ENCODE measurements around the gene U2SURP.
"Not testable (repeated sequence)": the region's sequence is repeated elsewhere in the genome, so short reads cannot be mapped to it uniquely, and the experiment has no call there.

U2SURP gene

DNA sequence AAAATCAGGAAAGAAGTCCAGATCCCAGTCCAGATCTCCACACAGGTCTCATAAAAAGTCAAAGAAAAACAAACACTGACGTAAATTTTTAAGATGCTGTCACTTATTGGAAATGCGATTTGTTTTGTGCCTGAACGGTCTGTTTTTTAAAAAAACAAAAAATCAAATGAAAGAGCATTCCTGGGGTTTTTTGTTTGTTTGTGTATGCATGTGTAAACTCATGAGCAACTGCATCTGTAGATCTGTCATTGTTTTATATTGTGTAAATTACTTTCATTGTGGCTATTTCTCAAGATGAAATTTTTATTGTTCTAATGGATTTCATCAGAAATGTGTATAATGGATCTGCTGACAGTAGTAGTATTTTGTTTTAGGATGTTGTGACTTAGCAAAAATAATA, 55.0 kb downstream of the U2SURP start:
- no peaks in the 10 kb centered on the region for H3K4me1 ChIP-seq (ENCODE audit: insufficient read depth, low read length)
- no peaks in the 10 kb centered on the region for H3K27me3 ChIP-seq (ENCODE audit: control insufficient read depth in 1 of 2, insufficient read depth in 2 of 2, low read length in 2 of 2)
- H3K36me3 ChIP-seq (ENCODE audit: insufficient read depth, low read length) = peaks cover 44% of the 10 kb centered on the region
- no peak overlapping the region for H3K4me3 ChIP-seq (ENCODE audit: low read depth in 1 of 2, low read length in 2 of 2)
- H3K9ac ChIP-seq (ENCODE audit: low read length) = no peak overlapping the region
- no peak overlapping the region for H3K27ac ChIP-seq (ENCODE audit: low read depth, low read length)
- no peaks in the 10 kb centered on the region for H3K9me3 ChIP-seq (ENCODE audit: low read length)

DNA sequence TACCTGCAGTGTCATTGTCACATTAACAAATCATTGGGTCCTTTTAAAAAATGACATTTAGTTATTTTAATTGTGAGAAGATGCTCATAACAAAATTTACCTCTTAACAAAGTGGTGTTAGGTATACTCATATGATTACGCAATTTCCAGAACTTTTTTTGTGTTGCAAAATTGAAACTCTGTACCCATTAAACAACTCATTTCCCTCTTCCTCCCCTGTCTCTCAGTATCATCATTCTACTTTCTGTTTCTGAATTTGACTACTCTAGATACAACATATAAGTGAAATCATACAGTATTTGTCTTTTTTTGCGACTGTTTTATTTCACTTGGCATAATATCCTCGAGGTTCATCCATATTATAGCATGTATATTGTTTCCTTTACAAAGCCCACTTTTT, 59.5 kb downstream of the U2SURP start:
- Histone ChIP-seq H3K36me3 (ENCODE audit: insufficient read depth, low read length) (peaks cover 5% of the 10 kb centered on the region), H3K9me3 (ENCODE audit: low read length) (no peaks in the 10 kb centered on the region), H3K27me3 (ENCODE audit: control insufficient read depth in 1 of 2, insufficient read depth in 2 of 2, low read length in 2 of 2) (no peaks in the 10 kb centered on the region), H3K27ac (ENCODE audit: low read depth, low read length) (no peak overlapping the region), H3K9ac (ENCODE audit: low read length) (no peak overlapping the region), H3K4me1 (ENCODE audit: insufficient read depth, low read length) (no peaks in the 10 kb centered on the region), H3K4me3 (ENCODE audit: low read depth in 1 of 2, low read length in 2 of 2) (no peak overlapping the region)

DNA sequence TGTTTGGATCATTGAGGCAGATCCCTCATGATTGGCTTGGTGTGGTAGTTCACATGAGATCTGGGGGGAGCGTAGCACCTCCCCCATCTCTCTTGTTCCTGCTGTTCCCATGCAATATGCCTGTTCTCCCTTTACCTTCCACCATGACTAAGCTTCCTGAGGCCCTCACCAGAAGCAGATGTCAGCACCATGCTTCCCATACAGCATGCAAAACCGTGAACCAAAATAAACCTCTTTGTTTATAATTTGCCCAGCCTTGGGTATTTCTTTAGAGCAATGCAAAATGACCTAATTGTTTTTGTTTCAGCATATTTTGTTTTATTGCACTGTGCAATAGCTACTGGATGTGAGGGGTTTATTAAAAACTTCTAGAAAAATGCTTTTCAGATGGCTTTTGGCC, 61.6 kb downstream of the U2SURP start:
- Histone ChIP-seq H3K4me3 (ENCODE audit: low read depth in 1 of 2, low read length in 2 of 2) (no peak overlapping the region), H3K4me1 (ENCODE audit: insufficient read depth, low read length) (no peaks in the 10 kb centered on the region), H3K9me3 (ENCODE audit: low read length) (no peaks in the 10 kb centered on the region)

DNA sequence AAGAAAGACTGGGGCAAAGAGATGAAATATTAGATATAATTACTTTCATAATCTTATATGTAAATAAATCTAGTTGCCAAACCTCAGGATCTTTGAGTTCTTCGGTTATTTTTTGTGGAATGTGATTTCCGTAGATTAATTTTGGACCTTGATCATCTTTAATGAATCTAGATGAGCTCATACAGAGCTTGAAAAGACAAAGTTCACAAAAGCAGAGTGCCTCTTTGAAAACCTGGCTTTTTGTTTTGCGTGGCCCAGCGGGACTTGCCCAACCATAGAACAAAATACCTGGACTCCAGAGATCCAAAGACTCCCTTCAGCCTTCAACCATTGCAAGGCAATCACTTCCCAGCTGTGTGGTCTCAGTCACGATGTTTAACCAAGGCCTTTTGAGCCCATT, 63.4 kb downstream of the U2SURP start:
- no peaks in the 10 kb centered on the region for H3K4me1 ChIP-seq (ENCODE audit: insufficient read depth, low read length)
- H3K9me3 ChIP-seq (ENCODE audit: low read length) = no peaks in the 10 kb centered on the region
- no peaks in the 10 kb centered on the region for H3K36me3 ChIP-seq (ENCODE audit: insufficient read depth, low read length)
- no peaks in the 10 kb centered on the region for H3K27me3 ChIP-seq (ENCODE audit: control insufficient read depth in 1 of 2, insufficient read depth in 2 of 2, low read length in 2 of 2)
- no peak overlapping the region for H3K27ac ChIP-seq (ENCODE audit: low read depth, low read length)
- no peak overlapping the region for H3K4me3 ChIP-seq (ENCODE audit: low read depth in 1 of 2, low read length in 2 of 2)
- H3K9ac ChIP-seq (ENCODE audit: low read length) = no peak overlapping the region

More for the DNA sequence above, 61.6 kb downstream of the U2SURP start:
- no peaks in the 10 kb centered on the region for H3K36me3 ChIP-seq (ENCODE audit: insufficient read depth, low read length)
- no peak overlapping the region for H3K9ac ChIP-seq (ENCODE audit: low read length)
- H3K27ac ChIP-seq (ENCODE audit: low read depth, low read length) = no peak overlapping the region
- H3K27me3 ChIP-seq (ENCODE audit: control insufficient read depth in 1 of 2, insufficient read depth in 2 of 2, low read length in 2 of 2) = no peaks in the 10 kb centered on the region

DNA sequence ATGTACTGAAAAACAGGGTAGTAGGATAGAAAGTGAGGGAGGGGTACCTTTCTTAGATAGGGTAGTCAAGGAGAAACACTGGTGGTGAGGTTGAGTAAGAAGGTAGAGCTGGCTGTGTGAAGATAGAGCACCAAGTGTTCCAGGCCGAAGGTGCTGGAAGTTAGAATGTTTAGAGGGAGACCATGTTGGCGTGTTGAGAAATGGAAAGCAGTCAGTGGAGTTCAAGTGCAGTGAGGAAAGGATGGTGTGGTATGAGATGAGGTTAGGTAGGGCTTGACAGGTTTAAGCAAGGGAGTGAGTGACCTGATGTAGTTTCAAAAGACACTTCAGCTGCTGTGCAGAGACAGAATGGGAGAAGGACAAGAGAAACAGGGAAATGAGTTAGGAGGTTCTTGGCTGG, 64.0 kb downstream of the U2SURP start:
- no peaks in the 10 kb centered on the region for H3K27me3 ChIP-seq (ENCODE audit: control insufficient read depth in 1 of 2, insufficient read depth in 2 of 2, low read length in 2 of 2)

DNA sequence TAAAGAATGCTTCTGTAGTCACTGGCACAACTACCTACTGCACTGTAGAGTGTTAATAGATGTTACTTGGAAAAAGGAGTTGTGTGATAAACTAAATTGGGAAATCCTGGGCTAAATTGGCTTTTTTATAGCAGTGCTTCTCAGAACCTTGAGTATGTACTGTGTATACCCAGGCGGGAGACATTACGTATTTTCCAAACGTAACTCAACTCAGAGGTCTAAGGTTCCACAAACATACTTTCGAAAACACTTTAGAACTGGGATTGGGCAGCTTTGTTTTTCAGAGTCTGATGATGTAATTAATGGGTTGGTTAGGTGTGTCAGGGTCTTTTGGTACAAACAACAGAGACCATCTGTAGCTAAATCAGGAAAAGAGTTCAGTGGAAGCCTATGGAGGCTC, 64.7 kb downstream of the U2SURP start:
- Histone ChIP-seq H3K4me1 (ENCODE audit: insufficient read depth, low read length) (no peaks in the 10 kb centered on the region), H3K9ac (ENCODE audit: low read length) (no peak overlapping the region), H3K4me3 (ENCODE audit: low read depth in 1 of 2, low read length in 2 of 2) (no peak overlapping the region), H3K9me3 (ENCODE audit: low read length) (no peaks in the 10 kb centered on the region), H3K27me3 (ENCODE audit: control insufficient read depth in 1 of 2, insufficient read depth in 2 of 2, low read length in 2 of 2) (no peaks in the 10 kb centered on the region), H3K27ac (ENCODE audit: low read depth, low read length) (no peak overlapping the region), H3K36me3 (ENCODE audit: insufficient read depth, low read length) (no peaks in the 10 kb centered on the region)

More for the DNA sequence above, 64.0 kb downstream of the U2SURP start:
- H3K9me3 ChIP-seq (ENCODE audit: low read length) = no peaks in the 10 kb centered on the region
- H3K9ac ChIP-seq (ENCODE audit: low read length) = no peak overlapping the region
- H3K4me1 ChIP-seq (ENCODE audit: insufficient read depth, low read length) = no peaks in the 10 kb centered on the region
- H3K27ac ChIP-seq (ENCODE audit: low read depth, low read length) = no peak overlapping the region
- no peak overlapping the region for H3K4me3 ChIP-seq (ENCODE audit: low read depth in 1 of 2, low read length in 2 of 2)
- H3K36me3 ChIP-seq (ENCODE audit: insufficient read depth, low read length) = no peaks in the 10 kb centered on the region

DNA sequence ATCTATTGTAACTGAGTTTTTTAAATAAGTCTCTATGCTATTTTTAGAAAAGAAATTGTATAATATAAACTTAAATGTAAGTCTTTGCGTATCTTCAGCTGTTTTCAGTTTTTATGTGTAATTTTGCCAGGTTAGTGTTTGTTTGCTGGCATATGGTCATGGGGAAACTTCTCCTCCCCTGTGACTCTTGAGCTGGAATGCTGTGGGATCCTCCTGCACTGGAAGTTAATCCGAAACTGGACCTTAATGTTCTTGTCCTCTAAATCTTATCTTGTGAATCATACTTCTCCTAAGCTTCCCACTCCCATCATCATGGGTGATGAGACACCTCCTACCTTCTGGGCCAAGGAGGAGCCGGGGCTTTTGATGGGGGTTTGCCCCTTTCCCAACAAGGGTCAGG, 65.8 kb downstream of the U2SURP start:
- Histone ChIP-seq H3K9ac (ENCODE audit: low read length) (no peak overlapping the region), H3K27ac (ENCODE audit: low read depth, low read length) (no peak overlapping the region), H3K36me3 (ENCODE audit: insufficient read depth, low read length) (no peaks in the 10 kb centered on the region), H3K4me3 (ENCODE audit: low read depth in 1 of 2, low read length in 2 of 2) (no peak overlapping the region), H3K4me1 (ENCODE audit: insufficient read depth, low read length) (no peaks in the 10 kb centered on the region), H3K27me3 (ENCODE audit: control insufficient read depth in 1 of 2, insufficient read depth in 2 of 2, low read length in 2 of 2) (no peaks in the 10 kb centered on the region), H3K9me3 (ENCODE audit: low read length) (no peaks in the 10 kb centered on the region)

DNA sequence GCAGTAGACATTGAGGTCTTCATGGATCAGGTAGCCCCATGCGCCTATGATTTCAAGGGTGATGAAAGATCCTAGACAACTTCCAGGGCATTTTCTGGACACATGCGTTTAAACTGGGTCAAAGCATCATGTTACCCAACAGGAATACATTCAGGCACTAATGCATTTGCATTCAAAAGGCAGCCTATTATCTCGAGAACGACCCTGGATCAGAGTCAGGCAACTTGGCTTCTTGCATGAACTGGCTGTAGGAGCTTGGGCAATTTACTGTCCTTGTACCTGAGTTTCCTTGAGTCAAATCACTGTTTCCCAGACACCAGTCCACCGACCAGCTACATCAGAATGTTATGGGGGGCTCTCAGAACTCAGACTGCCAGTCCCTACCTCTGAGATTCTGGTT, 66.7 kb downstream of the U2SURP start:
- no peaks in the 10 kb centered on the region for H3K27me3 ChIP-seq (ENCODE audit: control insufficient read depth in 1 of 2, insufficient read depth in 2 of 2, low read length in 2 of 2)
- no peak overlapping the region for H3K4me3 ChIP-seq (ENCODE audit: low read depth in 1 of 2, low read length in 2 of 2)
- H3K36me3 ChIP-seq (ENCODE audit: insufficient read depth, low read length) = no peaks in the 10 kb centered on the region
- no peaks in the 10 kb centered on the region for H3K9me3 ChIP-seq (ENCODE audit: low read length)
- no peak overlapping the region for H3K9ac ChIP-seq (ENCODE audit: low read length)
- H3K4me1 ChIP-seq (ENCODE audit: insufficient read depth, low read length) = no peaks in the 10 kb centered on the region
- no peak overlapping the region for H3K27ac ChIP-seq (ENCODE audit: low read depth, low read length)

DNA sequence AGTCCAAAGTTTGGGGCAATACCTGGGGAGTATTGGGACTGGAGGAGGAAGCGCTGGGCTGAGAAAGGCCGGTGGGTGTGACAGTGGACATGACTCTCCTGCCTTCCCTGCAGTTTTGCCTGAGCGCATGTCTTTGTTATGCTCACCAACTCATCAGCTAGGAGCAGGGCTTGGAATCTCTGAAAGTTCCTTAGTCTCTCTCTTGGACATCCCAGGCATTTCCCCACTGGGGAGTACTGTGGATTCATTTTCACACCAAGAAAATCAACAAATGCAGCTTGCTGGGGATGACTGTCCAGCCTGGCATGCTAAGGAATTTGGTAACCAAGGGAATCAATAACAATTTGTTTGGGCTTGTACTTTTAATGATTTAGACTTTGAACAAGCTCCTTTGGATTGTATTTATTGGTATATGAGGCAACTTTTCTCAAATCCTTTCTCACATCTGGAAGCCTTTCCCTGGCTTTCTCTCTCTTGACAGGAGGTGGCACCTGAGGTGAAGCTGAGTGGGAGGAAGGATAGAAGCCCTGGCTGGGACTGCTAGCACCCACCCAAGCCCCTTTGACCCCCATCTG, 69.7 kb downstream of the U2SURP start:
- H3K9me3 ChIP-seq (ENCODE audit: low read length) = no peaks in the 10 kb centered on the region
- no peak overlapping the region for H3K4me3 ChIP-seq (ENCODE audit: low read depth in 1 of 2, low read length in 2 of 2)
- no peaks in the 10 kb centered on the region for H3K36me3 ChIP-seq (ENCODE audit: insufficient read depth, low read length)
- H3K9ac ChIP-seq (ENCODE audit: low read length) = no peak overlapping the region
- H3K27ac ChIP-seq (ENCODE audit: low read depth, low read length) = no peak overlapping the region
- no peaks in the 10 kb centered on the region for H3K27me3 ChIP-seq (ENCODE audit: control insufficient read depth in 1 of 2, insufficient read depth in 2 of 2, low read length in 2 of 2)
- no peaks in the 10 kb centered on the region for H3K4me1 ChIP-seq (ENCODE audit: insufficient read depth, low read length)

DNA sequence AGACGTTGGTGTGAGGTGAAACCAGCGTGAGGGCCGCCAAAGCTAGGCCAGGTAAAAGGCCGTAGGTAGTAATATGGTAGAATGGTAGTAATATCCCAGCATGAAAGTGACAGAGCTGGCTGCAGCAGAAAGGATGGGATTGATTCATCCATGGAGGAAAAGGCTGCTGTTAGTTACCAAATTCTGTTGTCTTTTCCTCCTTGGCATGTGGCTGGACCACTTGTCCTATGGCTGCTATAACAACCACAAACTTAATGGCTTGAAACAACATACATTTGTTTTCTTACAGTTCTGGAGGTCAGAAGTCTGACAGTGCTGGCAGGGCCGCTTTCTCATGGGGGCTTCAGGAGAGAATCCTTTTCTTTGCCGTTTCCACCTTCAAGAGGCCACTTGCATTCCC, 70.4 kb downstream of the U2SURP start:
- no peaks in the 10 kb centered on the region for H3K36me3 ChIP-seq (ENCODE audit: insufficient read depth, low read length)
- no peaks in the 10 kb centered on the region for H3K27me3 ChIP-seq (ENCODE audit: control insufficient read depth in 1 of 2, insufficient read depth in 2 of 2, low read length in 2 of 2)
- no peak overlapping the region for H3K9ac ChIP-seq (ENCODE audit: low read length)
- H3K4me1 ChIP-seq (ENCODE audit: insufficient read depth, low read length) = no peaks in the 10 kb centered on the region
- no peak overlapping the region for H3K4me3 ChIP-seq (ENCODE audit: low read depth in 1 of 2, low read length in 2 of 2)
- no peaks in the 10 kb centered on the region for H3K9me3 ChIP-seq (ENCODE audit: low read length)
- no peak overlapping the region for H3K27ac ChIP-seq (ENCODE audit: low read depth, low read length)

DNA sequence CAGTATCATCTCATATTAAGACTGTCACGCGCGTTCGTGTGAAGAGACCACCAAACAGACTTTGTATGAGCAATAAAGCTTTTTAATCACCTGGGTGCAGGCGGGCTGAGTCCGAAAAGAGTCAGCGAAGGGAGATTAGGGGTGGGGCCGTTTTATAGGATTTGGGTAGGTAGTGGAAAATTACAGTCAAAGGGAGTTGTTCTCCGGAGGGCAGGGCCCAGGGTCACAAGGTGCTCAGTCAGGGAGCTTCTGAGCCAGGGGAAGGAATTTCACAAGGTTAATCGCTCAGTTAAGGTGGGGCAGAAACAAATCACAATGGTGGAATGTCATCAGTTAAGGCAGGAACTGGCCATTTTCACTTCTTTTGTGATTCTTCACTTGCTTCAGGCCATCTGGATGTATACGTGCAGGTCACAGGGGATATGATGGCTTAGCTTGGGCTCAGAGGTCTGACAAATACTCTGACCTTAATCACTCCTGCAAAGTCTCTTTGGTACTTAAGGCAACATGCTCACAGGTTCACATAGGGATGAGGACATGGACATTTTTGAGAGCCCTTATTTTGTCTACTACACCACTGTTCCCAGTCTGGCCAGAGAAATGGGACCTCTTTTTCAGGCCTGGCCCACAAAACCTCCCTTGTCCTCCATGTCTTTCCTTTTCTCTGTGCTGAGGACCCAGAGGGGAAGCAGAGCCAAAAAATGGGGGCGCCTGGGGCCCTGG, 71.1 kb downstream of the U2SURP start:
- not testable (repeated sequence) for H3K4me1 ChIP-seq (ENCODE audit: insufficient read depth, low read length); H3K27ac ChIP-seq (ENCODE audit: low read depth, low read length); H3K4me3 ChIP-seq (ENCODE audit: low read depth in 1 of 2, low read length in 2 of 2); H3K9ac ChIP-seq (ENCODE audit: low read length); H3K27me3 ChIP-seq (ENCODE audit: control insufficient read depth in 1 of 2, insufficient read depth in 2 of 2, low read length in 2 of 2); H3K36me3 ChIP-seq (ENCODE audit: insufficient read depth, low read length); H3K9me3 ChIP-seq (ENCODE audit: low read length)

DNA sequence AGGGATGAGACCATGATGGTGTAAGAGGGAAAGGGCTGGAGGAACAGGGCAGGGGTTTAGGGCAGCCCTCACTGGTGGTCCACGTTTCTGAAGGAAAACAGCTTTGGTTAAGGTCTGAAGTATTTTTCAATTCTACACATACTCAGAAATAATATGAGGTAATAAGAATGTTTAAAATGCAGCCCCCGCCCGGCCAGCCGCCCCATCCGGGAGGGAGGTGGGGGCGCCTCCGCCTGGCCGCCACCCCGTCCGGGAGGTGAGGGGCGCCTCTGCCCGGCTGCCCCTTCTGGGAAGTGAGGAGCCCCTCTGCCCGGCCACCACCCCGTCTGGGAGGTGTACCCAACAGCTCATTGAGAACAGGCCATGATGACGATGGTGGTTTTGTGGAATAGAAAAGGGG, 72.2 kb downstream of the U2SURP start:
- not testable (repeated sequence) for H3K4me3 ChIP-seq (ENCODE audit: low read depth in 1 of 2, low read length in 2 of 2); H3K9me3 ChIP-seq (ENCODE audit: low read length)

More for the DNA sequence above, 72.2 kb downstream of the U2SURP start:
- not testable (repeated sequence) for H3K9ac ChIP-seq (ENCODE audit: low read length); H3K36me3 ChIP-seq (ENCODE audit: insufficient read depth, low read length); H3K27me3 ChIP-seq (ENCODE audit: control insufficient read depth in 1 of 2, insufficient read depth in 2 of 2, low read length in 2 of 2); H3K27ac ChIP-seq (ENCODE audit: low read depth, low read length); H3K4me1 ChIP-seq (ENCODE audit: insufficient read depth, low read length)

Data from muscle layer of colon (tissue), 2 donors.